ENCODE results near the gene EIF4A3.

The EIF4A3 gene

DNA sequence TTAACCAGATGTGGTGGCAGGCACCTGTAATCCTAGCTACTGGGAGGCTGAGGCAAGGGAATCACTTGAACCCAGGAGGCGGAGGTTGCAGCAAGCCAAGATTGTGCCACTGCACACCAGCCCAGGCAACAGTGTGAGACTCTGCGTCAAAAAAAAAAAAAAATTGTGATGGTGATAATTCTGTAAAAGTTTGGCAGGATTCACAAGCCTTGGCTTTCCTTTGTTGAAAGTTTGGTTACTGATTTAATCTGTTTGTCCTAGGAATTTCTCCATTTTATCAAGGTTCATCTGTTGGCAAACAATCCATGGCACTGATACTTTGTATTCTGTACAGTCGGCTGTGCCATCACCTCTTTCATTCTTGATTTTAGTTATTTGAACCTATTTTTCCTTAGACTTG, 15.9 kb downstream of the EIF4A3 start:
- no peak overlapping the region for H3K9ac ChIP-seq (ENCODE audit: low read length)
- no peaks in the 10 kb centered on the region for H3K27me3 ChIP-seq (replicated peaks; ENCODE audit: control insufficient read depth, insufficient read depth, low read length)
- DNase-seq (ENCODE audit: low read depth), result no peak
- H3K9me3 ChIP-seq (ENCODE audit: control insufficient read depth, low read length), result no peaks in the 10 kb centered on the region
- peaks cover 32% of the 10 kb centered on the region for H3K36me3 ChIP-seq (ENCODE audit: control insufficient read depth, insufficient read depth, low read length, severe bottlenecking)
- H3K4me3 ChIP-seq (ENCODE audit: low read length), result no peak overlapping the region
- peaks cover 6% of the 10 kb centered on the region for H3K4me1 ChIP-seq (ENCODE audit: control insufficient read depth, insufficient read depth, low read length)

DNA sequence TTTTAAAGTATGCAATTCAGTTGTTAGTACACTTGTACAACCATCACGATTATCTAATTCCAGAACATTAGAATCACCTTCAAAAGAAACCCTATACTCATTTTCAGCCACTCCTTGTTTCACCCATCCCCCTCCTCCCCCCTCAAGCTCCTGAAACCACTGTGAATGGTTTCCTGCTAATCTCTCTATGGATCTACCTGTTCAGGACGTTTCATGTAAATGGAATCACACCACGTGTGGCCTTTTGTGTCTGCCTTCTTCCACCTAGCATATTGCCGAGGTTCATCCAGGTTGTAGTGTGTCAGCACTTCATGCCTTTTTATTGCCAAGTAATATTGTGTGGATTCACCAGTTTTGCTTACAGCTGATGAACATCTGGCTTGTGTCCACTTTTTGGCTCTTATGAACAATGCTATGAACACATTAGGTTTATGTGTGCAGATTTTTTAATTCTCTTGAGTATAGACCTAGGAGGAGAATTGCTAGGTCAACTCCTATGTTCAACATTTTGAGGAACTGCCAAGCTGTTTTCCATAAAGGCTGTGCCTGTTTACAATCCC, 17.8 kb downstream of the EIF4A3 start:
- peak; percentile 19 for DNase-seq (ENCODE audit: low read depth)

DNA sequence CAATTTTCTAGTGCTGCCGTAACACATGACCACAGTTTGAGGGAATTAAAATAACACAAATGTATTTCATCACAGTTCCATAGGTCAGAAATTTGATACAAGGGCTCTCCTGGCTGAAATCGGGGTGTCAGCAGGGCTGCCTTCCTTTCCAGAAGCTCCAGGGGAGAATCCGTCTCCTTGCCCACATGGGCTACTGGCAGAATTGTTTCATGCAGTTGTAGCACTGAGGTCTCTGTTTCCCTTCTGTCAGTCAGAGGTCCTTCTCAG, 20.5 kb downstream of the EIF4A3 start:
- peak; percentile 28 for DNase-seq (ENCODE audit: low read depth)
- Histone ChIP-seq H3K4me3 (ENCODE audit: low read length) (no peak overlapping the region), H3K27me3 (replicated peaks; ENCODE audit: control insufficient read depth, insufficient read depth, low read length) (no peaks in the 10 kb centered on the region), H3K9ac (ENCODE audit: low read length) (no peak overlapping the region), H3K4me1 (ENCODE audit: control insufficient read depth, insufficient read depth, low read length) (peaks cover 11% of the 10 kb centered on the region), H3K36me3 (ENCODE audit: control insufficient read depth, insufficient read depth, low read length, severe bottlenecking) (no peaks in the 10 kb centered on the region), H3K9me3 (ENCODE audit: control insufficient read depth, low read length) (no peaks in the 10 kb centered on the region)

More for the DNA sequence above, 17.8 kb downstream of the EIF4A3 start:
- Histone ChIP-seq H3K36me3 (ENCODE audit: control insufficient read depth, insufficient read depth, low read length, severe bottlenecking) (peaks cover 13% of the 10 kb centered on the region), H3K4me1 (ENCODE audit: control insufficient read depth, insufficient read depth, low read length) (peaks cover 11% of the 10 kb centered on the region), H3K9me3 (ENCODE audit: control insufficient read depth, low read length) (no peaks in the 10 kb centered on the region), H3K4me3 (ENCODE audit: low read length) (no peak overlapping the region), H3K27me3 (replicated peaks; ENCODE audit: control insufficient read depth, insufficient read depth, low read length) (no peaks in the 10 kb centered on the region), H3K9ac (ENCODE audit: low read length) (no peak overlapping the region)

DNA sequence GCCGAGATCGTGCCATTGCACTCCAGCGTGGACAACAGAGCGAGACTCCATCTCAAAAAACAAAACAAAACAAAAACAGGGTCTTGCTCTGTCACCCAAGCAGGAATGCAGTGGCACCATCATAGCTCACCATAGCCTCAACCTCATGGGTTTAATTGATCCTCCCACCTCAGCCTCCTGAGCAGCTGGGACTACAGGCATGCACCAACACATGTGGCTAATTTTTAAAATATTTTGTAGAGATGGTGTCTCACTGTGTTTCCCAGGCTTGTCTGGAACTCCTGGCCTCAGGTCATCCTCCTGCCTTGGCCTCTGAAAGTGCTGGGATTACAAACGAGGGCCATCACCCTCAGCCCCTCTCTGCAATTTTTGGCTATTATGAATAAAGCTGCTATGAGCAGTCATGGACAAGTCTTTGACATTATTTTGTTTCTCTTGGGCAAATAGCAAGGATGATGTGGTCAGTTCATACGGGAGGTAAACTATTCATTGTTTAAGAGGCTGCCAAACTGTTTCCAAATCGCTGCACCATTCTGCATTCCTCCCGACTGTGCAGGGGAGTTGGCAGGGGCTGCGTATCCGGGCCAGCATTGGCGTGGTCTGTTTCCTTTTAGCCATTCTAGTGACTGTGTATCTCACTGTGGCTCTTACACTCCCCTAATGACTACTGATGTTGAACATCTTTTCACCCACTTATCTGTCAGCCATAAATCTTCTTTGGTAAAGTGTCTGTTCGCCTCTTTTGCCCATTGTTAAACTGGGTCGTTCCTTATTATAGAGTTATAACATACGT, 21.1 kb downstream of the EIF4A3 start:
- peak; percentile 83 for DNase-seq (ENCODE audit: low read depth)
- Histone ChIP-seq H3K4me3 (ENCODE audit: low read length) (no peak overlapping the region), H3K9ac (ENCODE audit: low read length) (no peak overlapping the region), H3K36me3 (ENCODE audit: control insufficient read depth, insufficient read depth, low read length, severe bottlenecking) (no peaks in the 10 kb centered on the region), H3K4me1 (ENCODE audit: control insufficient read depth, insufficient read depth, low read length) (peaks cover 11% of the 10 kb centered on the region), H3K9me3 (ENCODE audit: control insufficient read depth, low read length) (no peaks in the 10 kb centered on the region), H3K27me3 (replicated peaks; ENCODE audit: control insufficient read depth, insufficient read depth, low read length) (no peaks in the 10 kb centered on the region)

DNA sequence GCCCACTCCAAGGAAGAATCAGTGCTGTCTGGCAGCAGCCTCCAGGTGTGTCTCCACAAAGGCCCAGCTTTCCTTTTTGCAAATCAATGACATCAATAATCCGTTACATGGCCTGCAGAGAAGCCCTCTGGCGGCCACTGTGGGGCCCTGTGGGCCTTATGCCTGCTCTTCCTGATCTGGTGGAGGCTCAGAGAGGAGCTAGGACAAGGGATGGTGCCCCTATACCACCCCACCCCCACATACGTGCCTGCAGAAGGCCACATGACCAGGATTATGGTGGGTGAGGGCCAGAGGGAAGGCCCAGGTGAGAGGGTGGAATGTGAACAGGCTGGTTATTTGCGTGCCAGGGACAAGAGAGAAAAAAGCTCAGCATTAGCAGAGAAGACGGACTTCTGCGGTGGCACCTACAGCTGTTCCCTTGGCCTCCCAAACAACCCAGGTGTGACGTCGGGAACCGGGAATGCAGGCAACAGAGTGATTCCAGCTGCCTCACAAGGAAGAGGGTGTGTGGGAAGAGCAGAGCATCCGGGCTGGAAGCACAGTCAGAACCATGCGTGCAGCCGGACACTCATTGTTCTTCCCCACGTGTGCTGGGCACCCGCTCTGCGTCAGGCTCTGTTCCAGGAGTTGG, 22.5 kb downstream of the EIF4A3 start:
- H3K9me3 ChIP-seq (ENCODE audit: control insufficient read depth, low read length), result no peaks in the 10 kb centered on the region
- H3K27me3 ChIP-seq (replicated peaks; ENCODE audit: control insufficient read depth, insufficient read depth, low read length), result no peaks in the 10 kb centered on the region
- no peak overlapping the region for H3K4me3 ChIP-seq (ENCODE audit: low read length)
- peak; percentile 43 for DNase-seq (ENCODE audit: low read depth)
- peaks cover 11% of the 10 kb centered on the region for H3K4me1 ChIP-seq (ENCODE audit: control insufficient read depth, insufficient read depth, low read length)
- no peak overlapping the region for H3K9ac ChIP-seq (ENCODE audit: low read length)
- no peaks in the 10 kb centered on the region for H3K36me3 ChIP-seq (ENCODE audit: control insufficient read depth, insufficient read depth, low read length, severe bottlenecking)

DNA sequence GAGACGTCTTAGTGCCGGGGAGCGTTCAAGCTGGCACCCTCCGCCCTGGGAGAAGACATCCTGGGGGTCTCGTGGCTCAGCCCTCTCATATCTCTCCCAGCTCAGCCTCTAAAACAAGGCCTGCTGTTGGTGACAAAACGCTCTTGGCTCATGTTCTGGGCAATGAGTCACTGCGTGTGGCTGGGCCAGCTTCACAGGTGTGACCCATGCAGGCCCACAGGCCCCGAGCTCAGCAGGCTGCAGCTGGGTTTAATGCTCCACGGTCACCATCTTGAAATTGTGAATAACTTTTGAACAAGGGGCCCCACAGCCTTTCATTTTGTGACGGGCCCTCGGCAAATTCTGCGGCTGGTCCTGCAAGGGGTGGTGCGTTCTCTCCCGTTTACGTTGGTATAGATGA, 23.1 kb downstream of the EIF4A3 start:
- Histone ChIP-seq H3K9ac (ENCODE audit: low read length) (no peak overlapping the region), H3K27me3 (replicated peaks; ENCODE audit: control insufficient read depth, insufficient read depth, low read length) (no peaks in the 10 kb centered on the region), H3K36me3 (ENCODE audit: control insufficient read depth, insufficient read depth, low read length, severe bottlenecking) (peaks cover 5% of the 10 kb centered on the region), H3K4me1 (ENCODE audit: control insufficient read depth, insufficient read depth, low read length) (peaks cover 11% of the 10 kb centered on the region), H3K9me3 (ENCODE audit: control insufficient read depth, low read length) (no peaks in the 10 kb centered on the region), H3K4me3 (ENCODE audit: low read length) (no peak overlapping the region)
- DNase-seq (ENCODE audit: low read depth), result peak; percentile 31

DNA sequence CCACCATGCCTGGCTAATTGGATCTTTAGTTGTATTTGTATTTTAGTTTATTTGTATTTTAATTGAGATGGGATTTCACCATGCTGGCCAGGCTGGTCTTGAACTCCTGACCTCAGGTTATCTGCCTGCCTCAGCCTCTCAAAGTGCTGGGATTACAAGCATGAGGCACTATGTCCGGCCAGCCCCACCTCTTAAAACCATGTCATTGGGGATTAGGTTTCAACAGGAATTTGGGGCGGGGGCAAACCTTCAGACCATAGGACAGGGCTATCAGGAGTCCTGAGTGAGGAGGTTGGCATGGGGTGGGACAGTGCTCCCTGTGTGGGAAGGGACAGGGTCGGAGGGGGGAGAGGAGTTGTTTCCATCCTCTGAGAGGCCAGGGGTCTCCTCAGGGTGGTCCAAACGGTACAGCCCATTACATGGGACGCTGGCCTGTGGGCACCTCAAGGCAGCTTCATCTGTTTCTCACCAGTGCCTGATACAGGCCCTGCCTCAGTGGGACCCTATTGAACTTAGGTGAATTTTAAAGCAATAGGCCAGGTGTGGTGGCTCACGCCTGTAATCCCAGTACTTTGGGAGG, 23.9 kb downstream of the EIF4A3 start:
- Histone ChIP-seq H3K9me3 (ENCODE audit: control insufficient read depth, low read length) (no peaks in the 10 kb centered on the region), H3K4me3 (ENCODE audit: low read length) (no peak overlapping the region), H3K9ac (ENCODE audit: low read length) (no peak overlapping the region), H3K4me1 (ENCODE audit: control insufficient read depth, insufficient read depth, low read length) (peaks cover 11% of the 10 kb centered on the region), H3K27me3 (replicated peaks; ENCODE audit: control insufficient read depth, insufficient read depth, low read length) (no peaks in the 10 kb centered on the region), H3K36me3 (ENCODE audit: control insufficient read depth, insufficient read depth, low read length, severe bottlenecking) (peaks cover 6% of the 10 kb centered on the region)
- DNase-seq (ENCODE audit: low read depth), result no peak

DNA sequence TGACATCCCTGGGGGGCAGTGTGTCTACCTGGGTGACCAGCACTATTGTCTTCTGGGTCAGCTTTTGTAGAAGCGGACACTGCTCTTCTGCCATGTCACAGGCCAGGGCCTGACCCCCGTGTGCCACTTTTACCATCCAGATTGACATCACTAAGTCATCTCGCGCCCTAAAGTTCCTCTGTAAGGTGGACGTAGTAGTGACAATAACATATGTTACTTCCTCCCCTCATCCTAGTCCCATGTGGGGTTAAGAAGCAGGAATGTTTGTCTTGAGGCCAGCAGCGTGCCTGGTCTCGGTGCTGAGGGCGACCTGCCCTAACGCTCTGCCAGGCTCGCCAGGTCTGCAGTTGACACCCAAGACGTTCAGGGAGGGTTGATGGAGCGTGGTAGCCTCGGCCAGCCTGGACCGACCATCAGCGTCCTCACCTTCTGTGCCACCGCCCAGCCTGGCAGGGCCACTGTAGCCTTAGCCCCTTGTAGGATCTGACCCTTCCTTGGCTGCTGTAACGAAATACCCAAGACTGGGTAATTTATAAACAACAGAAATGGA, 24.8 kb downstream of the EIF4A3 start:
- Histone ChIP-seq H3K9ac (ENCODE audit: low read length) (no peak overlapping the region), H3K27me3 (replicated peaks; ENCODE audit: control insufficient read depth, insufficient read depth, low read length) (no peaks in the 10 kb centered on the region)
- no peak for DNase-seq (ENCODE audit: low read depth)

DNA sequence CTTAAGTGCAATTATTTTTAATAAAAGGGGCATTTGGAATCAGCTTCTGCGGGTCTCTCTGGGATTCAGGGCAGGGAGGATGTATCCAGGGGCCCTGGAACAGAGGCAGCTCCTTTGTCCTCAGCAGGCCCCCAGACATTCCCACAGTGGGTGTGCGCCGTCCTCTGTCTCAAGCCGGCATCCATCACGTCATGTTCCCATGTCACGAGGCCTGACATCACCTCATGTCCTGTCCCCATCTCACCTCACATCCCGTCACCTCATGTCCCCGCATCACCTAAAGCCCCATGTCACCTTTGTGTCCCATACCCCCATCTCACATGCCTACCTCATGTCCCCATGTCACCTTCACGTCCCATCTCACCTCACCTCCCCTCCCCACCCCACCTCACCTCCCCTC, 27.1 kb downstream of the EIF4A3 start:
- Histone ChIP-seq H3K9ac (ENCODE audit: low read length) (no peak overlapping the region), H3K4me3 (ENCODE audit: low read length) (no peak overlapping the region), H3K36me3 (ENCODE audit: control insufficient read depth, insufficient read depth, low read length, severe bottlenecking) (peaks cover 6% of the 10 kb centered on the region), H3K9me3 (ENCODE audit: control insufficient read depth, low read length) (no peaks in the 10 kb centered on the region), H3K27me3 (replicated peaks; ENCODE audit: control insufficient read depth, insufficient read depth, low read length) (no peaks in the 10 kb centered on the region), H3K4me1 (ENCODE audit: control insufficient read depth, insufficient read depth, low read length) (no peaks in the 10 kb centered on the region)
- no peak for DNase-seq (ENCODE audit: low read depth)

More for the DNA sequence above, 24.8 kb downstream of the EIF4A3 start:
- Histone ChIP-seq H3K4me3 (ENCODE audit: low read length) (no peak overlapping the region), H3K36me3 (ENCODE audit: control insufficient read depth, insufficient read depth, low read length, severe bottlenecking) (peaks cover 6% of the 10 kb centered on the region), H3K9me3 (ENCODE audit: control insufficient read depth, low read length) (no peaks in the 10 kb centered on the region), H3K4me1 (ENCODE audit: control insufficient read depth, insufficient read depth, low read length) (peaks cover 11% of the 10 kb centered on the region)

DNA sequence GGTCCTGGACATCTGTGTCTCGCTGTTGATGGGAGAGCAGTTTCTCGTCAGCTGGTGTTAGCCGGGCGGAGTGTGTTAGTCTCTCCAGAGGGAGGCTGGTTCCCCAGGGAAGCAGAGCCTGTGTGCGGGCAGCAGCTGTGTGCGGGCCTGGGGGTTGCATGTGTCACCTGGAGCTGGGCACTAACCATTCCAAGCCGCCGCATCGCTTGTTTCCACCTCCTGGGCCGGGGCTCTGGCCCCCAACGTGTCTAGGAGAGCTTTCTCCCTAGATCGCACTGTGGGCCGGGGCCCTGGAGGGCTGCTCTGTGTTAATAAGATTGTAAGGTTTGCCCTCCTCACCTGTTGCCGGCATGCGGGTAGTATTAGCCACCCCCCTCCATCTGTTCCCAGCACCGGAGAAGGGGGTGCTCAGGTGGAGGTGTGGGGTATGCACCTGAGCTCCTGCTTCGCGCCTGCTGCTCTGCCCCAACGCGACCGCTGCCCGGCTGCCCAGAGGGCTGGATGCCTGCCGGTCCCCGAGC, 27.6 kb downstream of the EIF4A3 start:
- H3K27me3 ChIP-seq (replicated peaks; ENCODE audit: control insufficient read depth, insufficient read depth, low read length), result no peaks in the 10 kb centered on the region
- H3K4me3 ChIP-seq (ENCODE audit: low read length), result no peak overlapping the region
- no peak for DNase-seq (ENCODE audit: low read depth)
- no peaks in the 10 kb centered on the region for H3K4me1 ChIP-seq (ENCODE audit: control insufficient read depth, insufficient read depth, low read length)
- peaks cover 6% of the 10 kb centered on the region for H3K36me3 ChIP-seq (ENCODE audit: control insufficient read depth, insufficient read depth, low read length, severe bottlenecking)
- no peak overlapping the region for H3K9ac ChIP-seq (ENCODE audit: low read length)
- no peaks in the 10 kb centered on the region for H3K9me3 ChIP-seq (ENCODE audit: control insufficient read depth, low read length)

DNA sequence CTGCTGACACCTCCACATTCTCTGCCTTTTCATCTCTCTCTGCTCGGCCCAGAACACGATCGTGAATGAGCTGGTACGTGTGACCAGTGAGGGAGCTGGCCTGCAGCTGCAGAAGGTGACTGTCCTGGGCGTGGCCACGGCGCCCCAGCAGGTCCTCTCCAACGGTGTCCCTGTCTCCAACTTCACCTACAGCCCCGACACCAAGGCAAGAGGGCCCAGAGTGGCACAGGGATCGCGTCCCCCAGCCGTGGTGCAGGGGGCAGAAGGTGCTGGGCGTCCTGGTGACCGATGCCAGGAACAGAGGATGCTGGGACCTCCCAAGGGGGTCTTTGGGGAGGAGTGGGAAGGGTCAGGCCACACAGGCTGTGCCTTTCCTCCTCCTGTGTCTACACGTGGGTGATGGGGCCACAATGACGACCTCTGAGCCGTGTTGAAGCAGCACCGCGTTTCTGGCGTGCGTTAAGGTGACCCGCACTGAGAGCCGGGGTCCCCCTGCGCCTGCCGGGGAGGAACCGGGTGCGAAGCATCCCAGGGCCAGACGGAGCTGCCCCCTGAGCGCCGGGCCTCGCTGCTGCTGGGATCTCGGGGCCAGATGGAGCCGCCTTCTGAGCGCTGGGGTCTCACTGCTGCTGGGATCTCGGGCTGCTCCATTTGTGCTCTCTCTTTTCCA, 28.2 kb downstream of the EIF4A3 start:
- DNase-seq (ENCODE audit: low read depth), result no peak
- no peak overlapping the region for H3K9ac ChIP-seq (ENCODE audit: low read length)

More for the DNA sequence above, 28.2 kb downstream of the EIF4A3 start:
- Histone ChIP-seq H3K9me3 (ENCODE audit: control insufficient read depth, low read length) (no peaks in the 10 kb centered on the region), H3K4me1 (ENCODE audit: control insufficient read depth, insufficient read depth, low read length) (no peaks in the 10 kb centered on the region), H3K4me3 (ENCODE audit: low read length) (no peak overlapping the region), H3K36me3 (ENCODE audit: control insufficient read depth, insufficient read depth, low read length, severe bottlenecking) (peaks cover 6% of the 10 kb centered on the region), H3K27me3 (replicated peaks; ENCODE audit: control insufficient read depth, insufficient read depth, low read length) (no peaks in the 10 kb centered on the region)

All from adipocyte (in vitro differentiated cells).